MM.1S (cell line): ENCODE results near the gene LXN.

Source experiments
- DNase-seq: peaks from one replicate; pipeline ENCODE4 v3.0.0-alpha.2; 2015
- H2AFZ ChIP-seq: fragments of 300-600 bp; sonication (generic); 2 replicates; pipeline ENCODE4 v1.6.0; 2016; ENCODE audit warnings: antibody characterized with exemption, low read length
- H3F3A ChIP-seq: fragments of 300-600 bp; sonication (generic); 2 replicates; pipeline ENCODE4 v1.6.1; 2016; ENCODE audit warnings: mild to moderate bottlenecking, antibody characterized with exemption, low read length, moderate library complexity, mixed read lengths; ENCODE audit not compliant: insufficient read depth
- H3K27ac ChIP-seq: fragments of 300-600 bp; sonication (generic); 2 replicates; pipeline ENCODE4 v1.5.1; 2016; ENCODE audit warnings: mild to moderate bottlenecking, low read length
- H3K27me3 ChIP-seq: fragments of 300-600 bp; sonication (generic); replicated peaks from 2 replicates; pipeline ENCODE4 v1.6.0; 2016; ENCODE audit warnings: low read length; ENCODE audit not compliant: insufficient read depth
- H3K36me3 ChIP-seq: fragments of 300-600 bp; sonication (generic); replicated peaks from 2 replicates; pipeline ENCODE4 v1.6.1; 2016; ENCODE audit warnings: mild to moderate bottlenecking, low read length, mixed read lengths; ENCODE audit not compliant: insufficient read depth
- H3K4me1 ChIP-seq: fragments of 300-600 bp; sonication (generic); 2 replicates; pipeline ENCODE4 v1.6.1; 2016; ENCODE audit warnings: low read length, mixed read lengths
- H3K4me2 ChIP-seq: fragments of 300-600 bp; sonication (generic); 2 replicates; pipeline ENCODE4 v1.6.0; 2016; ENCODE audit warnings: low read depth, low read length
- H3K4me3 ChIP-seq: fragments of 300-600 bp; sonication (generic); 2 replicates; pipeline ENCODE4 v1.5.1; 2016; ENCODE audit warnings: low read length, mixed read lengths
- H3K79me2 ChIP-seq: fragments of 300-600 bp; sonication (generic); 2 replicates; pipeline ENCODE4 v1.6.1; 2016; ENCODE audit warnings: mixed run types, low read length, mixed read lengths
- H3K9ac ChIP-seq: fragments of 300-600 bp; sonication (generic); 2 replicates; pipeline ENCODE4 v1.6.1; 2016; ENCODE audit warnings: low read length, mixed read lengths
- H3K9me2 ChIP-seq: fragments of 300-600 bp; sonication (generic); replicated peaks from 2 replicates; pipeline ENCODE4 v1.6.1; 2016; ENCODE audit warnings: mild to moderate bottlenecking, low read length, mixed read lengths; ENCODE audit not compliant: insufficient read depth
- H3K9me3 ChIP-seq: fragments of 300-600 bp; sonication (generic); replicated peaks from 2 replicates; pipeline ENCODE4 v1.6.1; 2016; ENCODE audit warnings: mild to moderate bottlenecking, low read length, mixed read lengths; ENCODE audit not compliant: insufficient read depth
- H4K20me1 ChIP-seq: fragments of 300-600 bp; sonication (generic); 2 replicates; pipeline ENCODE4 v1.6.1; 2016; ENCODE audit warnings: mild to moderate bottlenecking, low read length, moderate library complexity, mixed read lengths; ENCODE audit not compliant: insufficient read depth
- EZH2 ChIP-seq: fragments of 300-600 bp; sonication (generic); optimal IDR thresholded peaks from 2 replicates; pipeline ENCODE3; 2017; ENCODE audit warnings: low read depth, mild to moderate bottlenecking, antibody characterized with exemption, low read length, mixed read lengths
- EZH2phosphoT487 ChIP-seq: fragments of 300-600 bp; sonication (generic); IDR thresholded peaks from 2 replicates; pipeline ENCODE4 v1.6.1; 2018; ENCODE audit warnings: antibody characterized with exemption, low read length
- TF ChIP-seq, protein P1 (sequence below): fragments of 300-600 bp; sonication (generic); IDR thresholded peaks from 2 replicates; pipeline ENCODE4 v1.5.1; 2016; ENCODE audit warnings: antibody characterized with exemption, low read length, mixed read lengths

Gene LXN

DNA sequence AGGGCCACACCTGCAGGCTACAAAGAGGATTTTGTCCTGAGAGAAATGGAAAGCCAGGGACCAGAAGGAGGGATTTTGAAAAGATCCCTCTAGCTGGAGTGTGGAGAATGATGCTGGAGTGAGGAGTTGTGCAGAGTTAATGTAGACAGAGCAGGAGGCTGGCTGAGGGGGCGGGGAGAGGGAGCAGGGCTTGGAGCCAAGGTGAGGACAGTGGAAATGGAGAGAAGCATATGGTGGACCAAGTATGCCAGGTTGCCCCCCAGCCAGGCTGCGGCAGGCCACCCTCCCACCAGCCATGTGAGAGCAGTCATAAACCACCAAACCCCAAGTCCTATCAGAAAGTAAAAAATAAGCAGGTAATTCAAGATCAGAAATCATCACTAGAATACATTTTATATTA, 45.1 kb upstream of the LXN start:
- no peak overlapping the region for H2AFZ ChIP-seq
- H3K9ac ChIP-seq: no peak overlapping the region
- no peaks in the 10 kb centered on the region for H3K79me2 ChIP-seq
- H3K27ac ChIP-seq: no peak overlapping the region
- no peaks in the 10 kb centered on the region for H3K4me1 ChIP-seq
- no peak for DNase-seq
- H3K9me2 ChIP-seq: no peaks in the 10 kb centered on the region
- no peak overlapping the region for H3K4me3 ChIP-seq
- no peaks in the 10 kb centered on the region for H3K27me3 ChIP-seq
- no peaks in the 10 kb centered on the region for H3K9me3 ChIP-seq
- H4K20me1 ChIP-seq: no peaks in the 10 kb centered on the region
- TF ChIP-seq, protein P1, sequence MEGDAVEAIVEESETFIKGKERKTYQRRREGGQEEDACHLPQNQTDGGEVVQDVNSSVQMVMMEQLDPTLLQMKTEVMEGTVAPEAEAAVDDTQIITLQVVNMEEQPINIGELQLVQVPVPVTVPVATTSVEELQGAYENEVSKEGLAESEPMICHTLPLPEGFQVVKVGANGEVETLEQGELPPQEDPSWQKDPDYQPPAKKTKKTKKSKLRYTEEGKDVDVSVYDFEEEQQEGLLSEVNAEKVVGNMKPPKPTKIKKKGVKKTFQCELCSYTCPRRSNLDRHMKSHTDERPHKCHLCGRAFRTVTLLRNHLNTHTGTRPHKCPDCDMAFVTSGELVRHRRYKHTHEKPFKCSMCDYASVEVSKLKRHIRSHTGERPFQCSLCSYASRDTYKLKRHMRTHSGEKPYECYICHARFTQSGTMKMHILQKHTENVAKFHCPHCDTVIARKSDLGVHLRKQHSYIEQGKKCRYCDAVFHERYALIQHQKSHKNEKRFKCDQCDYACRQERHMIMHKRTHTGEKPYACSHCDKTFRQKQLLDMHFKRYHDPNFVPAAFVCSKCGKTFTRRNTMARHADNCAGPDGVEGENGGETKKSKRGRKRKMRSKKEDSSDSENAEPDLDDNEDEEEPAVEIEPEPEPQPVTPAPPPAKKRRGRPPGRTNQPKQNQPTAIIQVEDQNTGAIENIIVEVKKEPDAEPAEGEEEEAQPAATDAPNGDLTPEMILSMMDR: no peak
- TF ChIP-seq EZH2 (no peak), EZH2phosphoT487 (no peak)
- no peaks in the 10 kb centered on the region for H3K36me3 ChIP-seq
- no peaks in the 10 kb centered on the region for H3F3A ChIP-seq
- no peak overlapping the region for H3K4me2 ChIP-seq

DNA sequence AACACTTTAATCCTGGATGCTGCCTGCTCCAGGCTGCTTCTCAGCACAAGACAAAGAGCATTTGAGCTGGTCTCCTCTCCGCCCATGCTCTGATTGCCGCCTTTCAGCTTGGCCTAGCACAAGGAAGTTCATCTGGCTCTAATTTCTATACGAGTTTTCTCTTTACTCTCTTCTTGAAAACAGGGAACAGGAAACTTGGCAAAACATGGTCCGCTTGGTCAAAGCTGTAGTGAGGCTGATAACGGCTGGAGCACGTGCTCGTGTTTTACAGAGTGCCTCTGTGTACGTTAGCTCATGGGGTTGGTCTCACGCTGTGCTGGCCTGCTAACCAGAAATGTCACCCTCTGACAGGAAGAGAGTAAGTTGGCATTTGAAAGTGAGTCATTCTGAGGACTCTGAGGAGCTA, 40.6 kb upstream of the LXN start:
- no peaks in the 10 kb centered on the region for H4K20me1 ChIP-seq
- H3K9me3 ChIP-seq: no peaks in the 10 kb centered on the region
- H3K27ac ChIP-seq: no peak overlapping the region
- no peak overlapping the region for H3K4me2 ChIP-seq
- H3F3A ChIP-seq: no peaks in the 10 kb centered on the region
- no peak for DNase-seq
- no peak overlapping the region for H3K4me3 ChIP-seq
- no peaks in the 10 kb centered on the region for H3K9me2 ChIP-seq
- no peaks in the 10 kb centered on the region for H3K36me3 ChIP-seq
- TF ChIP-seq EZH2: no peak
- TF ChIP-seq, protein P1: no peak
- TF ChIP-seq EZH2phosphoT487: no peak
- no peak overlapping the region for H3K9ac ChIP-seq
- no peaks in the 10 kb centered on the region for H3K79me2 ChIP-seq
- no peaks in the 10 kb centered on the region for H3K4me1 ChIP-seq
- no peak overlapping the region for H2AFZ ChIP-seq
- no peaks in the 10 kb centered on the region for H3K27me3 ChIP-seq

DNA sequence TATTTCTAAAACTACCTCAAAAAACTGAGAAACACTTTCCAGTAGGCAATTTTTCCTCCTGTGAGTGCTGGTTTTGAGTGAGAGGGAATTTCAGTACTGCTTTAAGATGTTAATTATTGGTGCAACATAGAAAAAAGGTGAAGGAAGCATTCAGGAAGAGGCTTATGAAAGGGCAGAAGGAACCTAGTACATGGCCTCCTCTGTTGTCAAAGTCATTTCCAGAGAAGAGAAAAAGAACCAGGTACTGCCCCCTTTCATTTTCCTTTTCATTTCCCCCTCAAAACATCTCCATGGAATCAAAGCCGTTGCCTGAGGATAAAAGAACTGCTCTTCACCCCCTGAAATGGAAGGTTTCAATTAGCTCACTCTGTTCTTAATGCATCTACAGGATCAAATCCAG, 40.0 kb upstream of the LXN start:
- no peaks in the 10 kb centered on the region for H3K36me3 ChIP-seq
- H3K27ac ChIP-seq: no peak overlapping the region
- H3F3A ChIP-seq: no peaks in the 10 kb centered on the region
- H3K9ac ChIP-seq: no peak overlapping the region
- H2AFZ ChIP-seq: no peak overlapping the region
- TF ChIP-seq EZH2: no peak
- TF ChIP-seq, protein P1: no peak
- no peak for TF ChIP-seq EZH2phosphoT487
- H3K79me2 ChIP-seq: no peaks in the 10 kb centered on the region
- no peaks in the 10 kb centered on the region for H3K9me3 ChIP-seq
- no peak overlapping the region for H3K4me2 ChIP-seq
- no peaks in the 10 kb centered on the region for H3K4me1 ChIP-seq
- no peak for DNase-seq
- no peak overlapping the region for H3K4me3 ChIP-seq
- no peaks in the 10 kb centered on the region for H4K20me1 ChIP-seq
- H3K9me2 ChIP-seq: no peaks in the 10 kb centered on the region
- H3K27me3 ChIP-seq: no peaks in the 10 kb centered on the region

DNA sequence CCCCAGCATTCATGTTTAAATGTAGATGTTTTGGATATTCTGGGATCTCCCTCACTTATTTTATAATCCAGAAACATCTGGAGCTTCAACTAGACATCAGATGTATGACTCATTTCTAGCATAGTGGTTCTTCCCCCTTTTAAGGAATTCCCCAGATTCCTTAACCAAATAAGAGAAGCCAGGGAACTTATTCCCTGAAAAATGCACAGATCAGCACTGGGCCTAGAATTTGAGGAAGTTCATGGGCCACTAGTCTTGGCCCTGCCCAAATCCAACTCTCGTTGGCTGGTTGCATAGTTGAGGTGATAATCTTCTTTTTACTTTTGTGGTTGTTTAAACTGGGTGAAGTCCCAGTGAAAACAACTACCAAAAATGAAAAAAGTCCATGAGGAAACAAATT, 39.4 kb upstream of the LXN start:
- H4K20me1 ChIP-seq: no peaks in the 10 kb centered on the region
- DNase-seq: no peak

More for the DNA sequence above, 39.4 kb upstream of the LXN start:
- Histone ChIP-seq H3F3A (no peaks in the 10 kb centered on the region), H2AFZ (no peak overlapping the region), H3K9ac (no peak overlapping the region), H3K27ac (no peak overlapping the region), H3K27me3 (no peaks in the 10 kb centered on the region), H3K79me2 (no peaks in the 10 kb centered on the region), H3K36me3 (no peaks in the 10 kb centered on the region), H3K4me3 (no peak overlapping the region), H3K9me2 (no peaks in the 10 kb centered on the region), H3K4me2 (no peak overlapping the region), H3K4me1 (no peaks in the 10 kb centered on the region), H3K9me3 (no peaks in the 10 kb centered on the region)
- TF ChIP-seq EZH2phosphoT487: no peak
- TF ChIP-seq, protein P1: no peak
- TF ChIP-seq EZH2: no peak
